Raji (cell line): Measurements from ENCODE around the gene BBS2.

Source experiments
- POLR2A ChIP-seq: IDR thresholded peaks from 2 replicates; pipeline ENCODE4 v1.6.1; 2011; ENCODE audit warnings: low read depth, low read length, control low read depth; ENCODE audit not compliant: insufficient read depth

Gene BBS2, protein sequence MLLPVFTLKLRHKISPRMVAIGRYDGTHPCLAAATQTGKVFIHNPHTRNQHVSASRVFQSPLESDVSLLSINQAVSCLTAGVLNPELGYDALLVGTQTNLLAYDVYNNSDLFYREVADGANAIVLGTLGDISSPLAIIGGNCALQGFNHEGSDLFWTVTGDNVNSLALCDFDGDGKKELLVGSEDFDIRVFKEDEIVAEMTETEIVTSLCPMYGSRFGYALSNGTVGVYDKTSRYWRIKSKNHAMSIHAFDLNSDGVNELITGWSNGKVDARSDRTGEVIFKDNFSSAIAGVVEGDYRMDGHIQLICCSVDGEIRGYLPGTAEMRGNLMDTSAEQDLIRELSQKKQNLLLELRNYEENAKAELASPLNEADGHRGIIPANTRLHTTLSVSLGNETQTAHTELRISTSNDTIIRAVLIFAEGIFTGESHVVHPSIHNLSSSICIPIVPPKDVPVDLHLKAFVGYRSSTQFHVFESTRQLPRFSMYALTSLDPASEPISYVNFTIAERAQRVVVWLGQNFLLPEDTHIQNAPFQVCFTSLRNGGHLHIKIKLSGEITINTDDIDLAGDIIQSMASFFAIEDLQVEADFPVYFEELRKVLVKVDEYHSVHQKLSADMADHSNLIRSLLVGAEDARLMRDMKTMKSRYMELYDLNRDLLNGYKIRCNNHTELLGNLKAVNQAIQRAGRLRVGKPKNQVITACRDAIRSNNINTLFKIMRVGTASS

DNA sequence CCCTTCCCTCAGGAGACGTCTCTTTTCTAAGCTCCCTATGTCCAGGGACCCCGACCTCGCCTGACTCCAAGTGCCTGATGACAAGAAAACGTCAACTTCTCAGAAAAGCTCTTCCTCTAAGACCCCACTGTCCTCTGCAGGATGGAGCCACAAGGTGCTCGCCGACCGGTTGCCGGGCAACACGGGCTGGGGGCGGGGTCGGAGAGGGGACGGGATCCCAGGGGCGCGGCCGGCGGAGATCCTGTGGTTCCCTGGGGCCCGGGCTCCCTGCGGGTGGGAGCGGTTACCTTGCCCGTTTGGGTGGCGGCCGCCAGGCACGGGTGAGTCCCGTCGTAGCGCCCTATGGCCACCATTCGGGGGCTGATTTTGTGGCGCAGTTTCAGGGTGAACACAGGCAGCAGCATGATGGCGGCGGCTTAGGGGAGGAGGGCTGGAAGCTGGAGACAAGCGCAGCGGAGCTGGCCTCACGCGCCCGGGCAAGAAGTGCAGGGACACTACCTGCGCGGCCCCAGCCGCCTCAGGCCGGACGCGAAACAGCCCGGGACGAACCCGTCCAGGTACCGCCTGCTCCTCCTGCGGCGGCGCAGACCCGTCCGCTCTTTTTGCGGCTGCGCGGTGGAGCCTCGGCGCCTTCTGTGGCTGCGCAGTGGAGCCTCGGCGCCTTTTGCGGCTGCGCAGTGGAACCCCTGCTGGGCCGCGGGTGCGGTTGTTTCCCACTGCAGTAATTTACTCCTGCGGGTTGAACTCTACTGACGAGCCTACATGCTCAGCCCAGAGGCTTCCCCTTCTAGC is at the start of gene BBS2:
BBS2 (minus strand) TSS at position 566 of the 792 bp plus-strand sequence; CDS start at position 404, 162 bp downstream.
- TF ChIP-seq POLR2A: peak; percentile 69

DNA sequence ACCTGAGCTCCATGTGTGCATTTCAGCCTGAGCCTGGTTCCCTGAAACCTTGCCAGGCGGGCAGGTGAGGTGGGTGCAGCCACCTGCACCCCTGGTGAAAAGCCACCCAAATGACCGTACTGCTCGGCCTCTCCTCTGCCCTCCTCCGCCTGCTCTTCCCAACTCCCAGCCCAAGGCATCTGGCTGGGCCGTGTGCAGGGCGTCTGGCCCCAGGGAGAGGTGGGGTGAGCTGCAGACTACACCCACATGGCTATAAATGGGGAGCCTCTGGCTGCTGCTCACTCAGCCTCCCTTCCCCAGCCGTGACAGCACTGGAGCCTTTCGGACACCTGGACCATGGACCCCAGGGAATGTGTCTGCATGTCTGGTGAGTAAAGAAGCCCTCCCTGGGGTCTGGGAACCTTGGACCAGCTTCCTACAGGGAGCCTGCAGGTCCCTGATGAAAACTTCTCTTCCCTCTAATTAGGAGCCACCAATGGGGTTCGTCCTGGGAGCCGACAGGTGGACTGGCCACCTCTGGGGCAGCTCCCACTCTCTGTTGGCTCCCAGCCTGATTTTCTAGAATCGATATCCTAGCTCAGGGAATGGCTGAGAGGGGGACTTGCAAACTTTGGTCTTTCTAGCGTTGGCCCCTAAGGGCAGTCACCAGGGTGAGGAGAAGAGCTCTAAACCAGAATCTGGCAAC is 45.1 kb upstream of the BBS2 start, which contains the start of gene MT4:
MT4 (plus strand) TSS at position 281 of the 685 bp plus-strand sequence; CDS start at position 337, 56 bp downstream.
- no peak for TF ChIP-seq POLR2A

DNA sequence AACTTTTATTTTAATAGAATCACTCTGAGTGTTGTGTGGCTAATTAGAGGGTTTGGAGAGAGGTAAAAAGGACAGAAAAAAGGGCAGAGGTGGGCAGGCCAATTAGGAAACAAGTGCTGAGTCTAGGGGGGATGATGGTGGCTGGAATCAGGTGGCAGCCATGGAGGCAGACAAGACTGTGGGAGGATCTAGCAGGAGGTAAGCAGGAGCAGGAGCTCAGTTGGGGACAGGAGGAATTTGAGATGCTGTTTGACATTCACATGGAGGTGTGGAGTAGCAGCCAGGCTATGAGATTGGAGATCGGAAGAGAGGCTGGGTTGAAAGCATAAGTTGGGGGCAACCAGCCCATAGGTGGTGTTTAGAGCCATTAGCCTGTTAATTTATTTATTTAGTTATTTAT is 41.3 kb upstream of the BBS2 start:
- no peak for TF ChIP-seq POLR2A

DNA sequence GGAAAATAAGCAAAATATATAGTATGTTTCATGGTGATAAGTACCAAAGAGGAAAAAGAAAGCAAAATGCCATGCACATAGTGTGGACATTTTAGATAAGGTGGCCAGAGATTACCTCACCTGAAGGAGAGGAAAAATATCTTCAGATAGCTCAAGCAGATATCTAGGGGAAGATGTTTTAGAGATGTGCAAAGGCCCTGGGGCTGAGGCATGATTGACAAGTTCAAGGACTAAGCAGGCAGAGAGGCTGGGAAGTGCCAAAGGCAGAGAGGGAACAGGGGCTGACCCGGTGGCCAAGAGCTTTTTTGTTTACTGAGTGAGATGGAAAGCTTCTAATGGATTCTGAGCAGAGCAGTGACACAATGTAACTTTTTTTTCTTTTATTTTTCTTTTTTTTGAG is 40.6 kb upstream of the BBS2 start:
- TF ChIP-seq POLR2A: no peak

DNA sequence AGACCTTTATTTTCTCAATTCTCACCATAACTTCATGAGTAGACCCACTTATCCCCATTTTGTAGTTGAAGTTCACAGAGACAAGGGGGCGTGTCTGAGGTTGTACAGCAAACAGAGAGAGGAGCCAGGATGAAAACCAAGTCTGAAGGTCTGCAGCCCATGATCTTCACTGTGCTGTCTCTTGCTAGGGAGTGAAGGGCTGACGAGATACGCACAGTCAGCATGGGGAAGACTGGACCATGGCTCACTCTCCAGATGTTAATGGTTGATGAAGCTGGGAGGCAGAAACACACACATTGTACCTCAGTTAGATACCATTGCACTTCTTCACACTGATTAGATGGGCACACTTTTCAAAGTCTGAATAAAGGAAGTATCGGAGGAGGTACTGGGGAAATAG is 39.3 kb upstream of the BBS2 start:
- no peak for TF ChIP-seq POLR2A

DNA sequence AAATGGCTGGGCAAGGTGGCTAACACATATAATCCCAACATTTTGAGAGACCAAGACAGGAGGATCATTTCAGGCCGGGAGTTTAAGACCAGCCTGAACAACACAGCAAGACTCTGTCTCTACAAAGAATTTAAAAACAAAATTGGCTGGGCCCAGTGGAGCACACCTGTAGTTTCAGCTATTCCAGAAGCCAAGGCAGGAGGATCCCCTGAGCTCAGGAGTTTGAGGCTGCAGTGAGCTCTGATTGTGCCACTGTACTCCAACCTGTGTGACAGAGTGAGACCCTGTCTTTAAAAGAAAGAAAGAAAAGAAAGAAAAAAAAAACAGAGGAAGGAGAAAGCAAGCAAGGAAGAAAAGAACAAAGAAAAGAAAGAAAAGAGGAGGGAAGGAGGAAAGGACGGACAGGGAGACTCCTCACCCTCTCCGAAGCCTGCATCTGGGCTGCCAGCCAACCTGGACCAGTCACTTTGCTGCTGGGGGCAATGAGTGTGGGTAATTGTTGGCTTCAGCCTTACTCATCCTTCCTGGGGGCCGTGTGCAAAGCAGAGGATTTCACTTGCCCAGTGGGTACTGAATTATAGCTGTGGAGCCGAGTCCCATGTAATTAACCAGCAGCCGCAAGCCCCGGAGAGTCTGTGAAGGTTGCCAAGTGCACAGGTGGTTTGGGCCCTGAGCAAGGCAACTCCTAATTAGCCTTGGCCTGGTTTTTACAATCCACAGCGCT is 38.4 kb upstream of the BBS2 start:
- no peak for TF ChIP-seq POLR2A

DNA sequence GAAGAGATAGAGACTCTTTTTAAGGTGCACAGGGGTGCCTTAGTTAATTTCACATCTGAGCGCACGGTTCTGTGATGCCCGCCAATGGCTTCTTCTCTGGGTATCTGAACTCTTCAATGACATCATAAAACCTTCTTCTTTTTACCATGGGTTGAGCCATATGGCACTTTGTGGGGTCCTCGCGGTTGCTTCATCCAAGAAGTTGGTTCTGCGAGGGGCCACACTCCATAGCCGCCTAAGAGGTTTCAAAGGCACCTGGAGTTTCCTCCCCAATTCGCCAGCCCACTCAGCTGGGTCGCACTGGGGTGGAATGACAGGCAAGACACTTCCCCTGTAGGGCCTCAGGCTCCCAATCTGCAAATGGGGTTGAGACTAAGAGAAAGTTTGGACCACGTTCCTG is 34.6 kb upstream of the BBS2 start:
- no peak for TF ChIP-seq POLR2A

DNA sequence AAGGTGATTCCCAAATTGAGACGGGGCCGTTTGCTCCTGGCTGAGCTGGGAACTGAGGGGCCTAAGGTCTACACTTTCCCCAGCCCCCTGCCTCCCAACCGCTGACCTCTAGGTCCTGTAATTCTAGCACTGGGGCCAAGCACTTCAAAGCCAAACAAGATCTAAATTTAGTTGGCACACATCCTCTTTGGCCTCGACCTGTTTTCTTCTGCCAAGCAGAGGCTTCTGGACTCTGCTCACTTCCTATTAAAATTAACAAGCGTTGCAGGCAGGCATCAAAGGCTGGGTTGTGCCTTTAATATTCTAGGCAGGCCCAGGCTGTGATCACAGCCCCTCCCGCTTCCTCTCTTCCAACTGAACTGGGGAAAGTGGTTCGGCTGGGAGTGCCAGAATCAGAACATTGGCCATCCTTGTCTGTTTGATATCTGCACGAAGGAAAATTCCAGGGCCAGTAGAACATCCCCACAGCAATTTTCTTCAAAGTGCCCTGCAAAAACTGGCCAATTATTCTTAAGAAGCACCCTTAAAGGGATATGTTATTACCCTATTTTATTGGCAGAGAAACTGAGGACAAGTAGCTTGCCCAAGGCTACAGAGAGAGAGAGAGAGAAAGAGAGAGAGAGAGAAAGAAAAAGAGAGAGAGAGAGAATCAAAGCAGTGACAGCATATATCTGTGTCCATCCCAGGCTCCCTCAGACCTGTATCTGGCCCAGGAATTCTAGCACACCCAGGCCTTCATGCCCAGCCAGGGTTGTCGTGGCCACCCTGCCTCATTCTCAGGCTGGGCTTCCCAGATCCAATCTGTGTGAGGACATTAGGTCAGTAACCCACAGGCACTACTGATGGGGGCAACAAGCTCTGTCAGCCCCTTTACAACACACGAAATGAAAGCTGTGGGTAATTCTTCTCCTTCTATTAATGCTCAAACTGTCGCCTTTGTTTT is 32.2 kb upstream of the BBS2 start:
- no peak for TF ChIP-seq POLR2A

DNA sequence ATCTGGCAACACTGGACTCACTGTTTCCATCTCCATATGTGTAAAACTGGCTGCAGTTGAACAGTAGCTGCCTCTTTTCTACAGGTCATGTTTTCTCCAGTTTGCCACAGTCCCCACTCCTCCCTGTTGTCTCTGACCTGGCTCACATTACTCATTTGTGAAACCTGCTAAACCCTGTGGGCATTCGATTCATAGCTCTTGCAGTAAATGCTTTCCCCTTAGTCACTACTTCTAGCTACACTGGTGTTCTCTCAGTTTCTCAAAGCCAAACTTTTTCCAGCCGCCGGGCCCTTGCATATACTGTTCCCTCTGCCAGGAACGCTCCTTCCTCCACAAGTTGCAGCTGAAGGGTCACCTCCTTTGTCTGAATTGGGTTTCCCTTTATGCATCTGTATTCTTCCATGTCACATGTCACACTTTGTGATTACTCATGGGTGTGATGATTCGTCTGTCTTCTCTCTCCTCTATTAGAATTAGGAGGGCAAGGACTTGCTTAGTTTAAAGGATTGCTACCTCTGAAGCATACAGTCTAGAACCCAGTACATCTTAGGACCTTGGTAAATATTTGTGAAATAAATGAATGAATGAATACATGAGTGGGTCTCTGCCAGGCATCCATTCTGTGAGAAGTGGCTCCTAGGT is 30.0 kb upstream of the BBS2 start:
- TF ChIP-seq POLR2A: no peak

DNA sequence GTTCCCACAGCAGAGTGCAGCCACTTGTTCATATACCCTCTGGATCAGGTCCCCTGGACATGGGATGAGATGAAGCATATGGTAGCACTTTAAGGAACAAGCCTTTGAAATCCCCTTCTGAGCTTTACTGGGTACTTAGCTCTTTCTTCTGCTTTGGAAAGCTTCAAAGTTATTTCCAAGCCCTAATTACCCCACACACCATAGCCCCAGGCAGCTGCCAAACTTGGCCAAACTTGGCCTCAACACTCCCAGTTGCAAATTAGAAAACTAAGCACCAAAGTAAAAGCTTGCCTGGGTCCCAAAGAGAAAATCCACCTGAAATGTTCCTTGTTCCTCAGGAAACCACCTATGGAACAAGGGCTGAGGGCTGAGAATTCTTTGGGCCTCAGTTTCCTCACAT is 29.3 kb upstream of the BBS2 start:
- no peak for TF ChIP-seq POLR2A

DNA sequence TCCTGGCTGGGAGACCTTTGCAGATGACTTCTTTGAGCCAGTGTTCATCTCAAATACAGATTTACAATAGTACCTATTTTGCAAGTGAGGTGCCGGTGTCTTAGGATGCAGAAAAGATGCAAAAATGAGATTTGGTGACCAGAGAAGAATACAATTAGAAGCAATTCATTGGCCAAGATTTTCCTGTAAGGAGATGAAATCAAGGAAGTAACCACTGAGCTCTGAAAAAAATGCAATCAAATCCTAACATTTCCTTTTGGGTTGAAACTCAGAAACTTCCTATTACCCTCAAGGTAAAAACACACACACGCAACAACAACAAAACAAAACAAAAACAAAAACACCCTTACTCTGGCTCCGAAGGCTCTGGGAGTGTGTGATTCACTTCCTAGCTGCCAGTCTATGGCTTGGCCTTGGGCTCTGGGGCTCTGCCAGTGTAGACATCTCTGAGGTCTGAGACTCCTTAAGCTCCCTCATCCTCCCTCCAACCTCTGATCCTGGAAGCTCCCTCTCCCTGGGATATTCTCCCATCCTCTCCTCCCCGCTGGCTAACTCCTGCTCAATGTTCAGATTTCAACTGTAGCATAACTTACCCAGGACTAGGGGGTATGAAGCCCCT is 28.2 kb upstream of the BBS2 start:
- no peak for TF ChIP-seq POLR2A
